ENCODE data around the gene PDGFB. TPM values are rescaled to one million over a fixed set of nuclear protein-coding genes. Genes with fewer than 3 reads are reported as not detected.

Gene PDGFB
- total RNA-seq, 2 experiments from 2014 or later: 11.7 to 13.3 TPM

DNA sequence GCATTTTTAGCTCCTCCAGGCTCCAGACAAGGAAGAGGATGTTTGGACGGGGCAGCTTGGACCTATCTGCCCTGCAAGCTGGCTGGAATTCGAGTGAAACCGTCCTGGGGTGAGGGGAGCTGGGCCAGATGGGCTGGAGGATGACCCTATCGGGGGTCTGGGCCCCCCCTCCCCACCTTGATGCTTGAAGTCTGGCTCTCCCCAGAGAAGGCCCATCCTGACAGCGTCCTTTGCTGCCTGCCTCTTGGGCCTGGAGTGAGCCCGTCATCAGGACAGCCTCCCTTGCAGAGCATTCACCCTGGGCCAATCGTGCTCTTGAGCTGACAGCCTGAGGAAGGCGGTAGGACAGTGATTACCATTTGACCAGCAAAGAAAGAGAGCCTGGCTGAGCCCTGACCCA, 5.3 kb upstream of the PDGFB start:
- Mint-ChIP-seq H3K4me1 (ENCODE audit: low read depth) (peaks cover 28% of the 10 kb centered on the region), H3K36me3 (no peaks in the 10 kb centered on the region), H3K27me3 (peaks cover 3% of the 10 kb centered on the region), H3K27ac (no peak overlapping the region), H3K9me3 (no peaks in the 10 kb centered on the region), H3K4me3 (no peak overlapping the region)
- ChIA-PET CTCF (no interaction called here), POLR2A (no interaction called here)
- no peak for DNase-seq
- intact Hi-C loops (cut with micrococcal nuclease): no loop called here

DNA sequence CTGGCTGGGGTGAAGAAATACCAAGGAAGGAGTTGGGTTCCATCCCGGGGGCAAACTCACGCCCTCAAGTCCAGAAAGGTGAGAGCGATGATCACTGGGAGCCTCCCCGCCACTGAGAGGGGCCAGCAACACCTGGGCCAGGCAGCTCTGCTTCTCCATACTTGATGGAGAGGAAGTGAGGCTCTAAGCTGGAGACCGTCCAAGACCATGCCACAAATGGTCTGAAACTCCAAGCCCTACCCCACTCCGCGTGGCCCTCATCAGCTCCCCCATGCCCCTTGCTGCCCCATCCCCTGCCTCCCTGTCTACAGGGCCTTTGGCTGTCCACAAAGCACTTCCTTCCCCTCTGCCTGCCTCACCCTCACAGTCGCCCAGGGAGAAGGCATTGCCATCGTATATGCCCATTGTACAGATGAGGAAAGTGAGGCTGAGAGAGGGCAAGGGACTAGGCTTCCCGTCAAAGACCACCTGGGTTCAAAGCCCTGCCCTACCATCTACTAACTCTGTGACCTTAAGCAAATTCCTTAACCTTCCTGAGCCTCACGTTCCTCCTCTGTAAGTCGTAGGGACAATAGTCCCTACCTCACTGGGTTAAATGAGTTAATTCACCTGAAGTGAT, 4.4 kb upstream of the PDGFB start:
- Mint-ChIP-seq H3K4me1 (ENCODE audit: low read depth) (peaks cover 21% of the 10 kb centered on the region), H3K27me3 (peaks cover 3% of the 10 kb centered on the region), H3K36me3 (no peaks in the 10 kb centered on the region), H3K9me3 (no peaks in the 10 kb centered on the region), H3K27ac (no peak overlapping the region), H3K4me3 (no peak overlapping the region)
- ChIA-PET POLR2A (no interaction called here), CTCF (no interaction called here)
- intact Hi-C loops (cut with micrococcal nuclease): loop anchor here (10.0 kb wide), 1 partner anchor 276 kb away; the partner anchor contains the start of gene ATF4
- no peak for DNase-seq

DNA sequence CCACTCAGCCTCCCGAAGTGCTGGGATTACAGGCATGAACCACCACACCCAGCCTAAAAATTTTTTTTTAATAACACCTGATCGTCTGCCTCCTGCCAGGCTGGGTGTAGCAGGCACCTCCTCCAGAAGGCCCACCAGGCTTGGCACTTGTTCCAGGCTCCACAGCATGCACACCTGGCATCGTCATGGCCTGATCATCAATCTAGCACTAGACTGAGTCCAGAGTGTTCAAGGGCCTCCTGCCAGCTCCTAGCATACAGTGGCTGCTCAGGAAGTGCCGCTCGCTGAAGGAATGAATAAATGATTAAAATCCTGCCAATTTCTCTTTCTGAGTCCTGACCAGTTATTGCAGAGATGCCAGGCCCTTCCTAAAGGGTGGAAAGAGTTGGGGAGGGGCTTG, 3.5 kb upstream of the PDGFB start:
- no peak overlapping the region for H3K4me3 Mint-ChIP-seq
- no peak overlapping the region for H3K27ac Mint-ChIP-seq
- POLR2A ChIA-PET: no interaction called here
- H3K4me1 Mint-ChIP-seq (ENCODE audit: low read depth): peaks cover 20% of the 10 kb centered on the region
- DNase-seq: no peak
- intact Hi-C loops (cut with micrococcal nuclease): loop anchor here (10.0 kb wide), 1 partner anchor 277 kb away; the partner anchor contains the start of gene ATF4
- CTCF ChIA-PET: no interaction called here
- H3K9me3 Mint-ChIP-seq: no peaks in the 10 kb centered on the region
- no peaks in the 10 kb centered on the region for H3K36me3 Mint-ChIP-seq
- peaks cover 3% of the 10 kb centered on the region for H3K27me3 Mint-ChIP-seq

DNA sequence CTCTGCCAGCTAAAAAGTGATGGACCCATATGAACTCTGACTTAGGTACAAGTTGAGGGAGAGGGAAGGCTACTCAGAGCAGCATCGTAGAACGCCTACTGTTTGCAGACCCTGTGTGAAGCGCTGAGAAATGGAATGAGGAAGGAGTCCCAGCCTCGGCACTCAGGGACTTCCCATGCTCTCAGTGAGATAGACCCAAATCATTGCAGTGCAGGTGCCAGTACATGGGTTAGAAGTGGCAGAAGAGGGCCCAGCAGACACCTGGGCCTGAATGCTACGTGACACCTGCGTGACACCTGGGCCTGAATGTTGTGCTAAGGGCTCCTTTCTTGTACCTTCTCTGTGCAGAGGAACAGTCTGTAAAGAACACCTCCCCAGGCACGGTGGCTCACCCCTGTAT, 2.6 kb upstream of the PDGFB start:
- POLR2A ChIA-PET: no interaction called here
- Mint-ChIP-seq H3K4me3 (no peak overlapping the region), H3K27ac (no peak overlapping the region), H3K9me3 (no peaks in the 10 kb centered on the region), H3K4me1 (ENCODE audit: low read depth) (peaks cover 16% of the 10 kb centered on the region), H3K36me3 (no peaks in the 10 kb centered on the region), H3K27me3 (peaks cover 3% of the 10 kb centered on the region)
- intact Hi-C loops (cut with micrococcal nuclease): loop anchor here (10.0 kb wide), 1 partner anchor 277 kb away; the partner anchor contains the start of gene ATF4
- CTCF ChIA-PET: no interaction called here
- DNase-seq: no peak

DNA sequence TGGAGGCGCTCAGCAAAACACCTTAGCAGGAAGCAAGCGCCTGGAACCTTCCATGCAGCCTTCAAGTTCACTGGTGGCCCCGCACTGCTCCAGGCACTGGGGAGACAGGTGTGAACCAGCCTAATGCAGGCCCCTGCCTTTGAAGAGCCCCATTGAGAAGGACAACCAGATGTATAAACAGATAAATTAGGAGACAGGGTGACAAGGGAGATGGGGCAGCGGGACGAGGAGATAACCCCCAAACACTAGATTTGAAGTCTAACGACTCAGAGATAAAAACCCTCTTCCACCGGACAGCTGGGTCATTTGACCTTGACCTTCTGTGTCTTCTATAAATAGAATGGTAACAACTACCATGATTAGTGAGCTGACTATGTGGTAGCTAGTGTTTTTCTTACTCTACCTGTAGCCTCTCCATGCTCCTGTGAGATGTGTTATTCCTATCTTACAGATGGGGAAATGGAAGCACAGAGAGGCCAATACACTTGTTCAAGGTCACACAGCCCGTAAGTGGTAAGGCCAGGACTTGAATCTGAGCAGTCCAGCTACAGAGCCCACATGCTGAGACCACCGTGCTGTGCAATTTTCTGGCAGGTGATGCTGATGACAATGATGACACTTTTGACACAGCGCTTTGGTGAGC, 2.0 kb upstream of the PDGFB start:
- CTCF ChIA-PET: no interaction called here
- intact Hi-C loops (cut with micrococcal nuclease): loop anchor here (10.0 kb wide), 1 partner anchor 278 kb away; the partner anchor contains the start of gene ATF4

DNA sequence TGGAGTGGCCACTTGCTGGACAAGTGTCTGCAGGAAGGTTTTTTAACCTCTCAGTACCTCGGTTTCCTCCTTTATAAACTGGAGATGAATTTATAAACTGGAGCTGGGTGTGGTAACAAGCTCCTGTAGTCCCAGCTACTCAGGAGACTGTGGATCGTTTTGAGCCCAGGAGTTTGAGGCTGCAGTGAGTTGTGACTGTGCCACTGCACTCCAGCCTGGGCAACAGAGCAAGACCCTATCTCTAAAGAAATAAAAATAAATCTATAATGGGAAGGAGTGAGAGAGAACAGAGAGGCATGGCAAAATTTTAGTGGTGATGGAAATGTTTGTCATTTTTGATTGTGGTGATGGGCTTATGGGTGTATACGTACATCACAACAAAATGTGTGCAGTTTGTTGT, 1.4 kb upstream of the PDGFB start:
- H3K9me3 Mint-ChIP-seq: no peaks in the 10 kb centered on the region
- peaks cover 9% of the 10 kb centered on the region for H3K27me3 Mint-ChIP-seq
- no peak overlapping the region for H3K4me3 Mint-ChIP-seq
- POLR2A ChIA-PET: no interaction called here
- peak overlapping the region; percentile 18 for H3K27ac Mint-ChIP-seq
- intact Hi-C loops (cut with micrococcal nuclease): loop anchor here (10.0 kb wide), 1 partner anchor 279 kb away; the partner anchor contains the start of gene ATF4
- CTCF ChIA-PET: no interaction called here
- H3K36me3 Mint-ChIP-seq: peaks cover 5% of the 10 kb centered on the region
- DNase-seq: no peak
- H3K4me1 Mint-ChIP-seq (ENCODE audit: low read depth): peaks cover 18% of the 10 kb centered on the region

More for the DNA sequence above, 2.0 kb upstream of the PDGFB start:
- DNase-seq: no peak
- Mint-ChIP-seq H3K4me1 (ENCODE audit: low read depth) (peaks cover 12% of the 10 kb centered on the region), H3K27ac (peak overlapping the region; percentile 18), H3K4me3 (no peak overlapping the region), H3K9me3 (no peaks in the 10 kb centered on the region), H3K27me3 (peaks cover 3% of the 10 kb centered on the region), H3K36me3 (no peaks in the 10 kb centered on the region)
- POLR2A ChIA-PET: no interaction called here

DNA sequence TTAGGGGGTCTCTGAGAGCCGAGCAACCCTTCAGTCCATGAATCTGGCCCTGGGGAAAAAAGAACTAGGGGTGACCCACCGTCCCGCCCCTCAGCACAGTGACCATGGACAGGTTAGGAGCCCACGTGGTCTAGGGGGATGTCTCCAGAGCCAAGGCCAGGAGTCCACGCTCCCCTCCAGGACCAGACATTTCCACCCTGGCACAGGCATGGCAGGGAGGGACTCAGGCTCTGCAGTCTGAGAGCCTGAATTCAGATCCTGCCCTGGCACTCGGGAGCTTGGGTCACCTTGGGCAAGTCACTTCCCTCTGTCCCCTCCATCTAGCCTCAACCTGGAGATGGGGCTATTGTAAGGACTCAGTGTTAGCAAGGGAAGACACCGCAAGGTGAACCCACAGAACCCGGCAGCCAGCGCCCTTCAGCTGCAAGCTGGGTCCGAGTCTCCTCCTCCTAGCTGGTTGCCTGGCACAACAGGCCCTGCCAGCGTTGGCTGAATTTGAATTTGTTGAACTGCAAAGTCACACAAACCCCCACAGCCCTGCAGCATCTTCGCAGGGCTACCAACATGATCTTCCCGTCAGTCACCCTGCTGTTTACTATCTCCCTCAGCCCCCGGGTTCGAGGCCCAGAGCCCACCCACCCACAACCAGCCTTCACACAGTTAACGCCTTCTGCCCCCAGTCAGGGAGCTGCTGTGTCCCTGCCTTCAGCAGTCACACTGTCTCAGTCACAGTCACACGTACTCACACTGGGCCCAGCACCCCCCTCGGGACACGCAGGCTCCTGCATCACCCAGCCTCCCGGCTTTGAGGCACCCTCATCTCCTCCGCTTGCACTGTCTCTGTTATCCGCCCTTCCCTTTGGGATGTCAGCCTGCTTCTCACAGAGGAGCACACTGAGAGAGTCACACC, 603 bp upstream of the PDGFB start:
- POLR2A ChIA-PET: interaction anchor here (1.8 kb wide), 1 partner anchor 74 kb away, joined by 5 read pairs; the partner anchor contains the start of gene RPL3
- peak overlapping the region; percentile 65 for H3K4me3 Mint-ChIP-seq
- no peak for DNase-seq
- intact Hi-C loops (cut with micrococcal nuclease): loop anchor here (10.0 kb wide), 1 partner anchor 279 kb away; the partner anchor contains the start of gene ATF4
- peaks cover 9% of the 10 kb centered on the region for H3K27me3 Mint-ChIP-seq
- no peak overlapping the region for H3K27ac Mint-ChIP-seq
- peaks cover 26% of the 10 kb centered on the region for H3K4me1 Mint-ChIP-seq (ENCODE audit: low read depth)
- CTCF ChIA-PET: interaction anchor here (0.6 kb wide), 2 partner anchors 271 to 570 kb away, joined by 3 read pairs; no protein-coding TSS in a partner anchor
- no peaks in the 10 kb centered on the region for H3K9me3 Mint-ChIP-seq
- H3K36me3 Mint-ChIP-seq: peaks cover 5% of the 10 kb centered on the region

DNA sequence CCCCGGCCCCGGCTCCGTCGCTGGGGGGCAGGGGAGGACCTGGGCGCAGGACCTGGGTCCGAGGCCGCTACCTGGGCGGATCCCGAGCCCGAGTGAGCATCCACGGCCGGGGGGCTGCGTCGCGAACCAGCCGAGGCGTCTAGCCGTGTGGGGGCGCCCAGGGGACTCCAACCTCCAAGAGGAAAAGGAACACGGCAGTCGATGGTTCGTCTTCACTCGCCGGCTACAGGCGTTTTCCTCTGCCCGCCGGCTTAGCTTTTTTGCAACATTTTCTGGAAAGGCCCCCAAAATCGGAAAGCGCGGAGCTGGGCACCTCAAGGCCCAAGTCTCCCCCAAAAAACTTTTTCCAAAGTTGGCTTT, 666 bp downstream of the PDGFB start:
- CTCF ChIA-PET: no interaction called here
- peaks cover 9% of the 10 kb centered on the region for H3K27me3 Mint-ChIP-seq
- H3K27ac Mint-ChIP-seq: no peak overlapping the region
- POLR2A ChIA-PET: interaction anchor here (1.8 kb wide), 1 partner anchor 75 kb away, joined by 5 read pairs; the partner anchor contains the start of gene RPL3
- DNase-seq: no peak
- H3K4me1 Mint-ChIP-seq (ENCODE audit: low read depth): peaks cover 37% of the 10 kb centered on the region
- H3K36me3 Mint-ChIP-seq: peaks cover 5% of the 10 kb centered on the region
- H3K9me3 Mint-ChIP-seq: no peaks in the 10 kb centered on the region
- intact Hi-C loops (cut with micrococcal nuclease): loop anchor here (10.0 kb wide), 1 partner anchor 281 kb away; the partner anchor contains the start of gene ATF4
- H3K4me3 Mint-ChIP-seq: peak overlapping the region; percentile 75

DNA sequence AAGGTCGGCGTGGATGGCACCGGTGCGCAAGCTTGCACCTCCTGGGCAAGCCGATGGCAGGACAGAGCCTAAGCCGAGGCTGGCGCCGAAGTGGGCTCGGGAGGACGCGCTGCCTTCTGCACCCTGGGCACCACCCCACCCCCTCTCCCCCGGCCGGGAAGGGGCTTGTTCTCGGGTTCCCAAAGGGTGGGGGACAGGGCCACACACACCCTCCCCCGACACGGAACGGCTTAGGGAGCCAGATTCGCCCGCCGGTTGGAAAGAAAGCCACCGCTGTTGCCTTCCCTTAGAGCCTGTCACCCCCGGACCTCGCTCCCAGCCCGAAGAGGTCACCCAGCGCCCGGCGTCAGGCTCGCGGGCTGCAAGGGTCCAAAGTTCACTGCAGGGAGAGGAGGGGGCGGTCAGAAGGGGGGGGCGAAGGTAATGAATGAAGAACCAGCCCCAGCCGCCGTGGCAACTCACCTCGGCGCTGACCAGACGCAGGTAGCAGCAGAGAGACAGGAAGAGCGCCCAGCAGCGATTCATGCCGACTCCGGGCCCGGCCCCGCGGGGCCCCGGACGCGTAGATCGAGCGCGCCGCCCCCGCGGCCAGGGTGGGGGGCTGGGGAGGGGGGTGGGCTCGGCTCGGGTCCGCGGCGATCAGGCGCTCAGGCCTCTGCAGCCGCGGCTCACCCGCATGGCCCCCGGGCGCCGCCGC, 1.2 kb downstream of the PDGFB start:
- POLR2A ChIA-PET: interaction anchor here (0.7 to 1.8 kb wide), 2 partner anchors 76 to 370 kb away, joined by 3 to 5 read pairs; partner anchors contain the start of gene RPL3
- CTCF ChIA-PET: no interaction called here

DNA sequence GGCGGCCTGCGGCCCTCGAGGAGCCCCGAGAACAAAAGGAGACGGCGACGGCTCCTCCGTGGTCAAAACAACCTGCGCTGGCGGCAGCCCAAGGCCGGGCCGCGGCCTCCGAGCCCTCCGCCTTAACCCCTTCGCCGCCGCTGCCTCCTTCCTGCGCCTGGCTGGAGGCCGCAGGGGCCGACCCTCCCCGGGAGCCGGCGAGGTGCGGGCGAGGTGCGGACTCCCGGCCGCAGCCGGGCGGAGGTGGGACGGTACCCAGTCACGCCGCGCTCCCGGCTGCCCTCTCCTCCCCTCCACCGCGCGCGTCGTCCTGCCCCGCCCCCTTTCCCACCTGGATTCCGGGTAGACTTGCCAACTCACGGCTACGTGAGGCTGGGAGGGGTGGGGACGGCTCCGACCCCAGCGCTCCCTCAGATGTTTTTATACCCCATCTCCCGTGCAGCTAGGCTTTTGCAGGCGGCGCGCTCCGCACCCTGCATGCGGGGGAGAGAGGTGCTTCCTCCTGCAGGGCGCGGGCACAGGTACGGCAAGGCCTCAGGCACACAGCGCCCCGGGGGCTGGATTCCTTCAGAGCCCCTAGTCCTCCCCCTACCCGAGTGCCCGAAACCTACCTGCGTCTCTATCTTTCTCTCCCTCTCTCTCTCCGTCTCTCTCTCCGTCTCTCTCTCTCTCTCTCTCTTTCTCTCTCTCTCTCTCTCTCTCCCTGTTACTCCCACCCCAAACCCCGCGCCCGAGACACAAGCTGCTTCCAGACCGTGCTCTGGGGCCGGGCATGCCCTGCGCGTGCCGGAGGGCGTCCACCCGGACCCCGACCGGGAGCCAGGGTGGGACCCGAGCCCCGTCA, 2.0 kb downstream of the PDGFB start:
- no peaks in the 10 kb centered on the region for H3K9me3 Mint-ChIP-seq
- peak overlapping the region; percentile 51 for H3K27ac Mint-ChIP-seq
- ChIA-PET POLR2A (interaction anchor here (0.7 to 1.8 kb wide), 2 partner anchors 76 to 369 kb away, joined by 3 to 5 read pairs; partner anchors contain the start of gene RPL3), CTCF (interaction anchor here (0.8 kb wide), 1 partner anchor 68 kb away, joined by 3 read pairs; no protein-coding TSS in a partner anchor)
- H3K27me3 Mint-ChIP-seq: peaks cover 9% of the 10 kb centered on the region
- H3K4me3 Mint-ChIP-seq: peak overlapping the region; percentile 79
- DNase-seq: peak; percentile 54
- H3K4me1 Mint-ChIP-seq (ENCODE audit: low read depth): peaks cover 41% of the 10 kb centered on the region
- H3K36me3 Mint-ChIP-seq: peaks cover 5% of the 10 kb centered on the region
- intact Hi-C loops (cut with micrococcal nuclease): loop anchor here (10.0 kb wide), 1 partner anchor 282 kb away; the partner anchor contains the start of gene ATF4

More for the DNA sequence above, 1.2 kb downstream of the PDGFB start:
- Mint-ChIP-seq H3K4me1 (ENCODE audit: low read depth) (peaks cover 40% of the 10 kb centered on the region), H3K9me3 (no peaks in the 10 kb centered on the region), H3K27ac (peak overlapping the region; percentile 64), H3K27me3 (peaks cover 9% of the 10 kb centered on the region), H3K4me3 (peak overlapping the region; percentile 79), H3K36me3 (peaks cover 5% of the 10 kb centered on the region)
- DNase-seq: peak; percentile 32
- intact Hi-C loops (cut with micrococcal nuclease): loop anchor here (10.0 kb wide), 1 partner anchor 281 kb away; the partner anchor contains the start of gene ATF4

Measured in activated CD4-positive, alpha-beta memory T cell treated with anti-CD3 and anti-CD28 coated beads for 36 hours (primary cell).